Lower leg skin (tissue), 3 donors: Measurements from ENCODE around the gene GABPB2.

Source experiments
- POLR2A ChIP-seq, 2 donors: fragments of 450-650 bp; IDR thresholded peaks; one replicate each; pipeline ENCODE4 v1.6.1; 2016 to 2017; ENCODE audit warnings: antibody characterized with exemption in 2 of 2, mild to moderate bottlenecking in 1 of 2, moderate library complexity in 1 of 2
- TF ChIP-seq, protein P1 (sequence below), 3 donors: fragments of 450-650 bp; IDR thresholded peaks; one replicate each; pipeline ENCODE4 v1.5.1; 2016; ENCODE audit warnings: antibody characterized with exemption in 3 of 3, mild to moderate bottlenecking in 3 of 3, moderate library complexity in 2 of 3

DNA sequence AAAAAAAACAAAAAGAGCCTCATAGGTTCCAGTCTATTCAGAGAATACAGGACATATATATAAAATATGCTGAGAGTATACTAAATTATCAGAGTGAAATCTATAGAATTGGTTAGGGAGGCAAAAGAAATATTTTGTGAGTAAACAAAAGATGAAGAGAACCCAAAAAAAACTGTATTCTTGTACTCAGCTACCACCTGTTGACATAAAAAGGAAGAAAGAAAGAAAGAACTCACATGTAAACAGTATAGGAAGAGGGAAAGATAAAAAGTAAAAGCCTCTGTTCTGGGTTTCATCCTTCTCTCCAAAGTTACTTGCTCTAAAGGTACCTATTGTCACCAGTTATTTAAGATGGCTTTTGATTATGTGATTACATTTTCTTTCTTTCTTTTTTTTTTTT, 44.1 kb upstream of the GABPB2 start:
- TF ChIP-seq, protein P1, sequence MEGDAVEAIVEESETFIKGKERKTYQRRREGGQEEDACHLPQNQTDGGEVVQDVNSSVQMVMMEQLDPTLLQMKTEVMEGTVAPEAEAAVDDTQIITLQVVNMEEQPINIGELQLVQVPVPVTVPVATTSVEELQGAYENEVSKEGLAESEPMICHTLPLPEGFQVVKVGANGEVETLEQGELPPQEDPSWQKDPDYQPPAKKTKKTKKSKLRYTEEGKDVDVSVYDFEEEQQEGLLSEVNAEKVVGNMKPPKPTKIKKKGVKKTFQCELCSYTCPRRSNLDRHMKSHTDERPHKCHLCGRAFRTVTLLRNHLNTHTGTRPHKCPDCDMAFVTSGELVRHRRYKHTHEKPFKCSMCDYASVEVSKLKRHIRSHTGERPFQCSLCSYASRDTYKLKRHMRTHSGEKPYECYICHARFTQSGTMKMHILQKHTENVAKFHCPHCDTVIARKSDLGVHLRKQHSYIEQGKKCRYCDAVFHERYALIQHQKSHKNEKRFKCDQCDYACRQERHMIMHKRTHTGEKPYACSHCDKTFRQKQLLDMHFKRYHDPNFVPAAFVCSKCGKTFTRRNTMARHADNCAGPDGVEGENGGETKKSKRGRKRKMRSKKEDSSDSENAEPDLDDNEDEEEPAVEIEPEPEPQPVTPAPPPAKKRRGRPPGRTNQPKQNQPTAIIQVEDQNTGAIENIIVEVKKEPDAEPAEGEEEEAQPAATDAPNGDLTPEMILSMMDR (IDR thresholded peaks at IDR 0.05): no peak
- TF ChIP-seq POLR2A (IDR thresholded peaks at IDR 0.05): no peak
